ENCODE data around the gene WRAP73.

Gene WRAP73

GRCh38 chr1:3609016-3609768, 40.7 kb downstream of the WRAP73 start:
- DNase-seq = no peak

GRCh38 chr1:3608154-3608553, 41.7 kb downstream of the WRAP73 start:
- no peak for DNase-seq

GRCh38 chr1:3607703-3608065, 42.2 kb downstream of the WRAP73 start:
- no peak for DNase-seq

- DNase-seq = no peak
Observed at GRCh38 chr1:3606779-3607702, 42.9 kb downstream of the WRAP73 start.

GRCh38 chr1:3604997-3605823, 44.7 kb downstream of the WRAP73 start:
- DNase-seq = no peak

GRCh38 chr1:3604468-3604974, 45.4 kb downstream of the WRAP73 start:
- DNase-seq = no peak

GRCh38 chr1:3603571-3604467, 46.1 kb downstream of the WRAP73 start:
- DNase-seq = no peak

GRCh38 chr1:3603156-3603555, 46.7 kb downstream of the WRAP73 start:
- no peak for DNase-seq

- DNase-seq = no peak
Observed at GRCh38 chr1:3602375-3602774, 47.5 kb downstream of the WRAP73 start.

- no peak for DNase-seq
Observed at GRCh38 chr1:3601743-3602142, 48.2 kb downstream of the WRAP73 start.

GRCh38 chr1:3600354-3600753, 49.5 kb downstream of the WRAP73 start:
- no peak for DNase-seq

GRCh38 chr1:3599816-3600215, 50.1 kb downstream of the WRAP73 start:
- DNase-seq = no peak

GRCh38 chr1:3599286-3599811, 50.6 kb downstream of the WRAP73 start:
- DNase-seq = no peak

GRCh38 chr1:3598522-3599285, 51.2 kb downstream of the WRAP73 start:
- no peak for DNase-seq

GRCh38 chr1:3598051-3598491, 51.8 kb downstream of the WRAP73 start:
- no peak for DNase-seq

GRCh38 chr1:3597599-3597964, 52.3 kb downstream of the WRAP73 start:
- no peak for DNase-seq

GRCh38 chr1:3596663-3597598, 53.0 kb downstream of the WRAP73 start:
- no peak for DNase-seq

GRCh38 chr1:3595949-3596348, 54.0 kb downstream of the WRAP73 start:
- DNase-seq = no peak

GRCh38 chr1:3594706-3595377, 55.1 kb downstream of the WRAP73 start:
- DNase-seq = no peak

Measured in NCI-H748 treated with DMSO at 0.1 percent for 48 hours (cell line).